Caco-2 (cell line): ENCODE measurements around the gene MACROD2. TPM values are rescaled to one million over a fixed set of nuclear protein-coding genes. Genes with fewer than 3 reads are reported as not detected.

Experiments used
- BruUV-seq: library from RNA; stranded (reverse); fragments of 400-500 nt; replicated peaks from 2 replicates; lab custom pipeline; 2021; lab: Mats Ljungman, UMichigan
- CTCF ChIA-PET: fragments of 300-600 bp; sonication (Branson Sonifier 250); formaldehyde crosslinking; loops from one replicate; lab custom pipeline; 2022; ENCODE audit warnings: antibody characterized with exemption; lab: Charles Lee
- POLR2A ChIA-PET: fragments of 300-600 bp; sonication (Branson Sonifier 250); formaldehyde crosslinking; loops from one replicate; lab custom pipeline; 2022; ENCODE audit warnings: antibody characterized with exemption; lab: Charles Lee
- DNase-seq, 2 experiments: peaks; one replicate each; pipeline versions ENCODE4 v3.0.0 to v3.0.0-alpha.2; 2020 to 2022
- H3K27me3 ChIP-seq: replicated peaks from 2 replicates; pipeline ENCODE4 v1.6.0; 2011; ENCODE audit warnings: low read length; ENCODE audit not compliant: control insufficient read depth, insufficient read depth
- H3K36me3 ChIP-seq: 2 replicates; pipeline ENCODE4 v1.5.1; 2011; ENCODE audit warnings: low read length; ENCODE audit not compliant: control insufficient read depth, insufficient read depth
- H3K4me1 ChIP-seq: fragments of 250-450 bp; sonication (Bioruptor Pico); 2 replicates; pipeline ENCODE4 v1.5.1; 2020; ENCODE audit warnings: mild to moderate bottlenecking
- H3K4me3 ChIP-seq: 2 replicates; pipeline ENCODE4 v1.5.1; 2011; ENCODE audit warnings: low read depth, mild to moderate bottlenecking, control low read depth, low read length
- H3K9me3 ChIP-seq: fragments of 250-450 bp; sonication (Bioruptor Pico); 2 replicates; pipeline ENCODE4 v1.5.1; 2020; ENCODE audit warnings: mild to moderate bottlenecking, moderate library complexity
- H3K27ac Mint-ChIP-seq: one replicate; pipeline ENCODE4 v1.8.0; 2022; ENCODE audit warnings: mixed read lengths; ENCODE audit not compliant: unreplicated experiment
- H3K27me3 Mint-ChIP-seq: one replicate; pipeline ENCODE4 v1.8.0; 2022; ENCODE audit warnings: mixed read lengths; ENCODE audit not compliant: insufficient read depth, unreplicated experiment
- H3K36me3 Mint-ChIP-seq: one replicate; pipeline ENCODE4 v1.8.0; 2022; ENCODE audit warnings: mild to moderate bottlenecking, mixed read lengths; ENCODE audit not compliant: insufficient read depth, unreplicated experiment
- H3K4me1 Mint-ChIP-seq: one replicate; pipeline ENCODE4 v1.8.0; 2022; ENCODE audit warnings: low read depth, mixed read lengths; ENCODE audit not compliant: unreplicated experiment
- H3K4me3 Mint-ChIP-seq: one replicate; pipeline ENCODE4 v1.8.0; 2022; ENCODE audit warnings: mild to moderate bottlenecking, moderate library complexity, mixed read lengths; ENCODE audit not compliant: unreplicated experiment
- H3K9me3 Mint-ChIP-seq: one replicate; pipeline ENCODE4 v1.8.0; 2022; ENCODE audit warnings: mixed read lengths; ENCODE audit not compliant: unreplicated experiment
- intact Hi-C: fragments of 100-400 bp; cut with micrococcal nuclease; formaldehyde crosslinking; loops from one replicate; pipeline ENCODE4 v1.10.0; 2022; ENCODE audit not compliant: unreplicated experiment
- total RNA-seq: library from RNA; stranded (reverse); gene quantifications from 2 replicates; pipeline ENCODE4 v1.2.3, GENCODE V29; 2022
- TF ChIP-seq, protein P1 (sequence below), 2 experiments: fragments of 200-600 bp in 1 of 2; IDR thresholded peaks; 1 replicate in 1 of 2; 2 replicates in 1 of 2; pipeline versions ENCODE4 v1.5.1 to v1.8.0; 2011 to 2022; ENCODE audit warnings: antibody characterized with exemption in 1 of 2, control low read depth in 1 of 2, inconsistent platforms in 1 of 2, low read depth in 1 of 2, low read length in 1 of 2, mild to moderate bottlenecking in 1 of 2, moderate library complexity in 1 of 2; ENCODE audit not compliant: insufficient read depth in 1 of 2, severe bottlenecking in 1 of 2, unreplicated experiment in 1 of 2

MACROD2 gene
- total RNA-seq, 1 experiment from 2014 or later: 6.4 TPM

DNA sequence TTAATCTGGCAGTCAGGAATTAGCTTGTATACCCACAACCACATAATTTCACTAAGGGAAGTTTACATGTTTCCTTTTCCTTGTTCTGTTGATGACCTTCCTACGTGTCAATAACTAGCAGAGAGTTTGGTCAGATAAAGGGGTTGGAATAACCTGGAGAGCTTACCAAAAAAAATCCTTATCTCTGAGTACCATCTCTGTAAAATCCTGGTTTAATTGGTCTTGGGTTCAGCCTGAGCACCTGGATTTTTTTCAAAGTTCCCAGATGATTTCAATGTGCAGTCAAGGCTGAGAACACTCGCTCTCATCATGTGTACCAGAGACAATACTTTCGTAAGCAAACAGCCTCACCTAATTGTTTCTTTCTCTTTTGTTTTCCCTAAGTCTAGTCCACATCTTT lies 825.9 kb downstream of the MACROD2 start:
- no peaks in the 10 kb centered on the region for H3K4me1 Mint-ChIP-seq
- H3K4me3 Mint-ChIP-seq: no peak overlapping the region
- H3K27me3 ChIP-seq: no peaks in the 10 kb centered on the region
- no peak for DNase-seq
- intact Hi-C loops: no loop called here
- H3K4me1 ChIP-seq: no peaks in the 10 kb centered on the region
- TF ChIP-seq, protein P1, sequence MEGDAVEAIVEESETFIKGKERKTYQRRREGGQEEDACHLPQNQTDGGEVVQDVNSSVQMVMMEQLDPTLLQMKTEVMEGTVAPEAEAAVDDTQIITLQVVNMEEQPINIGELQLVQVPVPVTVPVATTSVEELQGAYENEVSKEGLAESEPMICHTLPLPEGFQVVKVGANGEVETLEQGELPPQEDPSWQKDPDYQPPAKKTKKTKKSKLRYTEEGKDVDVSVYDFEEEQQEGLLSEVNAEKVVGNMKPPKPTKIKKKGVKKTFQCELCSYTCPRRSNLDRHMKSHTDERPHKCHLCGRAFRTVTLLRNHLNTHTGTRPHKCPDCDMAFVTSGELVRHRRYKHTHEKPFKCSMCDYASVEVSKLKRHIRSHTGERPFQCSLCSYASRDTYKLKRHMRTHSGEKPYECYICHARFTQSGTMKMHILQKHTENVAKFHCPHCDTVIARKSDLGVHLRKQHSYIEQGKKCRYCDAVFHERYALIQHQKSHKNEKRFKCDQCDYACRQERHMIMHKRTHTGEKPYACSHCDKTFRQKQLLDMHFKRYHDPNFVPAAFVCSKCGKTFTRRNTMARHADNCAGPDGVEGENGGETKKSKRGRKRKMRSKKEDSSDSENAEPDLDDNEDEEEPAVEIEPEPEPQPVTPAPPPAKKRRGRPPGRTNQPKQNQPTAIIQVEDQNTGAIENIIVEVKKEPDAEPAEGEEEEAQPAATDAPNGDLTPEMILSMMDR (IDR thresholded peaks at IDR 0.05; ENCODE audit: insufficient read depth in 1 of 2, low read depth in 1 of 2, low read length in 1 of 2, severe bottlenecking in 1 of 2, unreplicated experiment in 1 of 2): no peak
- H3K4me3 ChIP-seq: no peak overlapping the region
- no peaks in the 10 kb centered on the region for H3K27me3 Mint-ChIP-seq
- no peak overlapping the region for H3K27ac Mint-ChIP-seq
- ChIA-PET POLR2A (no interaction called here), CTCF (no interaction called here)
- H3K36me3 ChIP-seq: no peaks in the 10 kb centered on the region
- no peaks in the 10 kb centered on the region for H3K36me3 Mint-ChIP-seq
- no peaks in the 10 kb centered on the region for H3K9me3 ChIP-seq
- peaks cover 6% of the 10 kb centered on the region for H3K9me3 Mint-ChIP-seq
- BruUV-seq: no TSS peak

DNA sequence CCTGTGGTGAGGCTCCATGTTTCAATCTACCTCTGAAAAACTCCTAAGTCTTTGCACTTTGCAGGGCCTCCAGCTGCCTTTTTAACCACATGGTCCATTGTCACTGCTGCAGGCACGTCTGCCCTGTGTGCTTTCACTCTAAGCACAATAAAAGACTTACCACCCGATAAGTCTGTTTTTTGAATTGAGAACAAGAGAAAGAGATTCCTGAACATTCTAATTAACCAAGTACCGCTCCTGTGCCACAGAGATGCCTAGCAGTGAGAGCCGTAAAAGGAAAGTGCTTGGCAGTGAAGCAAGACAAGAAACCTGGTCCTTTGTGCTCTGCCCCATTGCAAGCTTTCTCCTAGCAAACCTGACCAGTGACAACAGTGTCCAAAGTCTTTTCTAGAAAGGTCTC lies 829.7 kb downstream of the MACROD2 start:
- Histone ChIP-seq H3K36me3 (no peaks in the 10 kb centered on the region), H3K27me3 (no peaks in the 10 kb centered on the region), H3K4me3 (no peak overlapping the region), H3K9me3 (no peaks in the 10 kb centered on the region), H3K4me1 (no peaks in the 10 kb centered on the region)
- intact Hi-C loops: no loop called here
- ChIA-PET POLR2A (no interaction called here), CTCF (no interaction called here)
- H3K36me3 Mint-ChIP-seq: no peaks in the 10 kb centered on the region
- no TSS peak for BruUV-seq
- no peak overlapping the region for H3K4me3 Mint-ChIP-seq
- H3K4me1 Mint-ChIP-seq: no peaks in the 10 kb centered on the region
- TF ChIP-seq, protein P1 (IDR thresholded peaks at IDR 0.05; ENCODE audit: insufficient read depth in 1 of 2, low read depth in 1 of 2, low read length in 1 of 2, severe bottlenecking in 1 of 2, unreplicated experiment in 1 of 2): no peak
- DNase-seq: no peak
- no peaks in the 10 kb centered on the region for H3K9me3 Mint-ChIP-seq
- H3K27ac Mint-ChIP-seq: no peak overlapping the region
- no peaks in the 10 kb centered on the region for H3K27me3 Mint-ChIP-seq

DNA sequence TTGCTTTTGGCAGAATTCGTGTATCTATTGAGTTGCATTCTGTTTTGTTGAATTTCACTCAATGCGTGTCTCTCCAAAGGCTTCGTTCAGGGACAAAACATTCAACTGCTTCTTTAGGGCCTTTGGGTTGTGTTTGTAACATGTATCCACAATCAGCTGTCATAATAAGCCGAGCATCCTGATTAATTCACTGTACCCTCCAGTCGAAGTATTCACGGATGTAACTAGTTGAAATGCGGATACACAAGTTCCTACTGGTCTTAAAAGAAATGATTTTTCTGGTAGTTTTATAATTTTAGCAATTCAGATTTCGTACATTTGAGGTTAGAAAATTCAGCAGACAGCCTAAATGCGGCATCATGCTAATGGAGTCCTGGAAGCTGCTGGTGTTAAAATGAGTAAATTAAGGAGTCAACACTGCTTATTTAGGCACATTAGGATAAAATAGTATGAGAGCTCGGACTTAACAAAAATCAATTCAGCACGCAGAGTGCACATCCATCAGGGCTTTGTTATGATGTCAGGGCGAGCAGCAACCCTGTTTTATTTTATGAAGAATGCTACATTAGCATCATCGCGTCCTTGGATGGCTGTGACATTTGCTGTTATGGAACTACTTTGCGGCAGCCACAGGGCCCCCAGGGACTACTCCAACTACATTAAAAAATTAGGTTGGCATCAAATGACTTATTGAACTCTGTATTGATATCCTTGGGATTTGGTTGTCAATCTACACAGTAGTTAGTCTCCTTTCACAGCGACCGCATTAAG lies 831.4 kb downstream of the MACROD2 start:
- Histone ChIP-seq H3K4me3 (no peak overlapping the region), H3K9me3 (no peaks in the 10 kb centered on the region), H3K4me1 (no peaks in the 10 kb centered on the region), H3K36me3 (no peaks in the 10 kb centered on the region), H3K27me3 (no peaks in the 10 kb centered on the region)
- TF ChIP-seq, protein P1 (IDR thresholded peaks at IDR 0.05; ENCODE audit: insufficient read depth in 1 of 2, low read depth in 1 of 2, low read length in 1 of 2, severe bottlenecking in 1 of 2, unreplicated experiment in 1 of 2): no peak
- H3K9me3 Mint-ChIP-seq: no peaks in the 10 kb centered on the region
- no TSS peak for BruUV-seq
- H3K4me1 Mint-ChIP-seq: no peaks in the 10 kb centered on the region
- H3K36me3 Mint-ChIP-seq: no peaks in the 10 kb centered on the region
- H3K27ac Mint-ChIP-seq: no peak overlapping the region
- intact Hi-C loops: no loop called here
- ChIA-PET POLR2A (no interaction called here), CTCF (no interaction called here)
- no peak overlapping the region for H3K4me3 Mint-ChIP-seq
- H3K27me3 Mint-ChIP-seq: no peaks in the 10 kb centered on the region
- DNase-seq: no peak
